ENCODE results near the gene PDZD4. TPM values are rescaled to one million over a fixed set of nuclear protein-coding genes. Genes with fewer than 3 reads are reported as not detected.
A peak's percentile ranks its signal among the peaks of the same experiment; 100 is the strongest.

The PDZD4 gene
- total RNA-seq, 1 donor: 0.43 TPM

DNA sequence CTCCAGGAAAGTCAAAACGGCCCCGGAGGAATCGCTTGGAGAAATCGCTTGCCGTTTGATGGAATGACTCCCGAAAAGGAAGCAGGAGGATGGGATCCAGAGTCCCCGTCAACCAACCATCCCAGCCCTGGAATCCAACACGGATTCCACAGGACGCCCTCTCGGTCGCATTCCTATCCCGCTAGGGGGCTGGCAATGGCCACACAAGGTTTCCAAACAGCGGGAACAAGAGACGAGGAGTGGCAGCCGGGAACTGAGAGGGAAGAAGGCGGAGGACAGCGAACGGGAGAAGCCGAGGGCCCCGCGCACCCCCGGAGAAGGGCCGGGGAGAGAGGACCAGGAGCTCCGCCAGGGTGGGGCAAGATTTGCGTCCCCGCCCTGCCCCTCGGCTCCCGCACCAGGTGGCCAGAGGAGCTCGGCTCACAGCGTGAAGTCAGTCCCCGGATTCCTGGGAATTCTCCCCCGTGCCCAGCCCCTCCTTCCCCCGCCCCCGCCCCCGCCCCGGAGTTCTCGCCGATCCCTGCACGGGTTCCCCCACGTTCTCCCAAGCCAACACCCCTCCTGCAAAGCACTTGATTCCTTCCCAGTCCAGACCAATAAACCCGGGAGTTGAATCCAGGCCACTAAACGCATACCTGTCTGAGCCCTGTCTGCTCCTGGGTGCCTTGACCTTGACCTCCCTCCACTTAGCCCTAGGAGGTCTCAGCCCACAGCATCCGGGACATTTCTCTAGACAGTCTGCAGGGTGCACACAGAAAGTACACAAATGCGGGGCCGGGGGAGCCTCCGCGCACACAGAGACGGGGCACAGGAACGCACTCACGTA lies 1.4 kb downstream of the PDZD4 start:
- TF ChIP-seq, protein P1, sequence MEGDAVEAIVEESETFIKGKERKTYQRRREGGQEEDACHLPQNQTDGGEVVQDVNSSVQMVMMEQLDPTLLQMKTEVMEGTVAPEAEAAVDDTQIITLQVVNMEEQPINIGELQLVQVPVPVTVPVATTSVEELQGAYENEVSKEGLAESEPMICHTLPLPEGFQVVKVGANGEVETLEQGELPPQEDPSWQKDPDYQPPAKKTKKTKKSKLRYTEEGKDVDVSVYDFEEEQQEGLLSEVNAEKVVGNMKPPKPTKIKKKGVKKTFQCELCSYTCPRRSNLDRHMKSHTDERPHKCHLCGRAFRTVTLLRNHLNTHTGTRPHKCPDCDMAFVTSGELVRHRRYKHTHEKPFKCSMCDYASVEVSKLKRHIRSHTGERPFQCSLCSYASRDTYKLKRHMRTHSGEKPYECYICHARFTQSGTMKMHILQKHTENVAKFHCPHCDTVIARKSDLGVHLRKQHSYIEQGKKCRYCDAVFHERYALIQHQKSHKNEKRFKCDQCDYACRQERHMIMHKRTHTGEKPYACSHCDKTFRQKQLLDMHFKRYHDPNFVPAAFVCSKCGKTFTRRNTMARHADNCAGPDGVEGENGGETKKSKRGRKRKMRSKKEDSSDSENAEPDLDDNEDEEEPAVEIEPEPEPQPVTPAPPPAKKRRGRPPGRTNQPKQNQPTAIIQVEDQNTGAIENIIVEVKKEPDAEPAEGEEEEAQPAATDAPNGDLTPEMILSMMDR (IDR thresholded peaks at IDR 0.05; ENCODE audit: insufficient read depth, low read depth, low read length): no peak
- H3K4me3 ChIP-seq (ENCODE audit: low read depth, low read length): no peak overlapping the region
- DNase-seq (ENCODE audit: low read depth): no peak

DNA sequence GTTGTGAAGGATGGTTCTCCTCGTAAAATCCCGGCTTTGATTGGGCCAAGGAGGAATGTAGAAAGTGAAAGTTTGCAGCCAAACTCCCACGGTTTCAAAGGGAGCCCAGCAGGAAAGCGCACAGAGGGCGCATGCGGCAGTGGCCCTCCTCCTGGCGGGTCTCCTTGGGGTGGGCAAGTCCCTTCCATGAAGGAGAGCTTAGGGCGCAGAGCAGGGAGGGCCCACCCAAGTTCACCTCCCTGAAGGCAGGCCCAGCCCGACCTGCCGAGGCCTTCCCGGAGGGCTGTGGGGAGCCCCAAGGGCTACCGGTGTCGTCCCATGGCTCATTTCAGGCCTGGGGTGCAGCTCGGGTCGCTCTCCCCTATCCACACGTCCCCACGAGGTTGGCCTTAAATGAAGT lies 2.0 kb downstream of the PDZD4 start:
- TF ChIP-seq, protein P1 (IDR thresholded peaks at IDR 0.05; ENCODE audit: insufficient read depth, low read depth, low read length): no peak
- peak; percentile 1 for DNase-seq (ENCODE audit: low read depth)
- no peak overlapping the region for H3K4me3 ChIP-seq (ENCODE audit: low read depth, low read length)

DNA sequence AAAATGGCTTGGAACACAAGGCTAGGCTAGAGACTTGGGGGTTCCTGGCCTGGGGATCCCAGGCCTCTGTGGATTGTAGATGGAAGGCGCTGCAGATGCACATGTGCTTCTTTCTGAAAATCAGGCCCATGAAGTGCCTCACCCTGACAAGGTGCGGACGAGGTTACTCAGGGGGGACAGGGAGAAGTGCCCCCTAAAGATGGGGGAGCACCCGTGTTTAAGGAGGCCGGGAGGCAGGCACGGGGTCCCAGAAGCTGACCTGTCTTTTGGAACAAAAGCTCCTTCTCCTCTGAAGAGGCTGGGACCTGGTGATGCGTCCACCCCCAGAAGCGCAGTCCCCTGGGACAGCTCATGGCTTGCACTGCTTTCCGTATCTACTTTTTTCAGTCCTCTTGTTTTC lies 2.4 kb downstream of the PDZD4 start:
- DNase-seq (ENCODE audit: low read depth): no peak
- no peak overlapping the region for H3K4me3 ChIP-seq (ENCODE audit: low read depth, low read length)
- TF ChIP-seq, protein P1 (IDR thresholded peaks at IDR 0.05; ENCODE audit: insufficient read depth, low read depth, low read length): no peak

DNA sequence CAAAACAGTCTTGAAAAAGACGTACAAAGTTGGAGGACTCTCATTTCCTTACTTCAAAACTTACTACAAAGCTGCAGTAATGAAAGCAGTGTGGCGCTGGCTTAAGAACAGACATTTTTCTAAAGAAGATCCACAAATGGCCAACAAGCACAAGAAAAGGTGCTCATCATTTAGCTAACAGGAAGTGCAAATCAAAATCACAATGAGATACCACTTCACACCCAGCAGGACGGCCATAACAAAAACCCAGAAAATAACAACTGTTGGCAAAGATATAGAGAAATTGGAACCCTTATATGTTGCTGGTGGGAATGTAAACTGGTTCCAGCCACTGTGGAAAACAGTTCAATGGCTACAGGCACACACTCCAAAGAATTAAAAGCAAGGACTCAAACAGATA lies 3.3 kb downstream of the PDZD4 start:
- TF ChIP-seq, protein P1 (IDR thresholded peaks at IDR 0.05; ENCODE audit: insufficient read depth, low read depth, low read length): no peak
- no peak overlapping the region for H3K4me3 ChIP-seq (ENCODE audit: low read depth, low read length)
- no peak for DNase-seq (ENCODE audit: low read depth)

DNA sequence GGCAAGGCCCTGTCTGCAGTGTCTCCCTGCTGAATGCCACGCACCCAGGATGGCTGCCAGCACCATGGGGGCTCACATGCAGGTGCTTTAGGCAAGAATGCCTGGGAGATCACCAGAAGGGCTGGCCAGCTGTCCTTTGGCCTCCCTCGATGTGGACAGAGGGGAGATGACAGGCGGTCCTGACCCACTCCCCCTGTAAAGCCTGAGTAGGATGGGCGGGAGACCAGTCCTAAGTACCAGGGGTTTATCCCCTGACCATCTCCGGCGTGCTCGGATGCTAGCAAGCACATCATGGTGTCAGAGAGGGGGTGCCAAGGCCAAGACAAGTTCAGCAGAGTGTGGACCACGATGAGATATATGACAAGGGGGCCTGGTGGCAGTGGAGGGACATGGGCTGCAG lies 5.3 kb downstream of the PDZD4 start:
- no peak for DNase-seq (ENCODE audit: low read depth)
- no peak overlapping the region for H3K4me3 ChIP-seq (ENCODE audit: low read depth, low read length)
- TF ChIP-seq, protein P1 (IDR thresholded peaks at IDR 0.05; ENCODE audit: insufficient read depth, low read depth, low read length): no peak

DNA sequence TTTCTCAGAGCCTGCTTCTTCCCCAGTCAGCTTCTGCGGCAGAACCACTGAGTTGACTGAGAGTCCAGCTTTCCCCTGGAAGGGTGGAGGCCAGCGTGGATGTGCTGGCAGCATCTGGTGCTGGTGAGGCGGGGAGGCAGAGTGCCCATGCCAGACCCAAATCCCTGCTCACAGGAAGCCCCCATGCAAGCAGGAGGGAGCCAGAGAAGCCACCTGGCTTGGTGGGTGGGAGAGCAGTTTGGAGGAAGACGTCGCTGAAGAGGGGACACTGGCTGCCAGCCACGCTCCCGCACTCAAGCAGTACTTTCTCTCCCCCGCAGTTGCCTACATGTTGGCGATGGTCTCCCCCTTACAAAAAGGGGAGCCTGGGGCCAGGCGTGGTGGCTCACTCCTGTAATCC lies 6.0 kb downstream of the PDZD4 start:
- no peak overlapping the region for H3K4me3 ChIP-seq (ENCODE audit: low read depth, low read length)
- TF ChIP-seq, protein P1 (IDR thresholded peaks at IDR 0.05; ENCODE audit: insufficient read depth, low read depth, low read length): no peak
- DNase-seq (ENCODE audit: low read depth): no peak

DNA sequence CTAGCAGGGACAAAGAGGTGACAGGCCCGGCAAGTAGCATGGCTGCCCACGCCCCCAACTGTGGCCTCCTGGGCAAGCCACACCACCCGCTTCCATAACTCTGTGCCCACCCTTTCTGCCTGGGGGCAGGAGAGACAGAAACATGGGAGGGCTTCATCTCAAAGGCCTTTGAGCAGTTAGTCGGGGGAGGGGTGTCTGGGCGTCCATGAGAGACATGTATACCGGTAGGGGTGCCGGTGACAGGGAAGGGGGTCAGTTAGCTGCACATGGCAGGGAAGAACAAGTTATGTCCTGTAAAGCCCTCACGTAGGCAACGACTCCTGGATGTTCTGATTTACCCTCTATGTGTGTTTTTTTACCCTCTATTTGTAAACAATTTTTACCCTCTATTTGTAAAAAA lies 9.3 kb downstream of the PDZD4 start:
- TF ChIP-seq, protein P1 (IDR thresholded peaks at IDR 0.05; ENCODE audit: insufficient read depth, low read depth, low read length): no peak
- DNase-seq (ENCODE audit: low read depth): no peak

More for the DNA sequence above, 9.3 kb downstream of the PDZD4 start:
- H3K4me3 ChIP-seq (ENCODE audit: low read depth, low read length): no peak overlapping the region

Measured in fibroblast of villous mesenchyme (primary cell).